A673 (cell line): ENCODE measurements around the gene ATP7B.

Experiments used
- EZH2 ChIP-seq: fragments of 200-600 bp; sonication (generic); IDR thresholded peaks from 2 replicates; pipeline ENCODE4 v1.6.1; 2017; ENCODE audit warnings: borderline replicate concordance, low read depth, mild to moderate bottlenecking, mixed read lengths, antibody characterized with exemption, low read length; ENCODE audit not compliant: poor library complexity, severe bottlenecking
- TF ChIP-seq, protein P1 (sequence below): fragments of 300-800, 200-600 bp; sonication (generic); conservative IDR thresholded peaks from 2 replicates; pipeline ENCODE4 v1.5.1; 2017; ENCODE audit warnings: low read depth, mild to moderate bottlenecking, antibody characterized with exemption, low read length, moderate library complexity, mixed read lengths

DNA sequence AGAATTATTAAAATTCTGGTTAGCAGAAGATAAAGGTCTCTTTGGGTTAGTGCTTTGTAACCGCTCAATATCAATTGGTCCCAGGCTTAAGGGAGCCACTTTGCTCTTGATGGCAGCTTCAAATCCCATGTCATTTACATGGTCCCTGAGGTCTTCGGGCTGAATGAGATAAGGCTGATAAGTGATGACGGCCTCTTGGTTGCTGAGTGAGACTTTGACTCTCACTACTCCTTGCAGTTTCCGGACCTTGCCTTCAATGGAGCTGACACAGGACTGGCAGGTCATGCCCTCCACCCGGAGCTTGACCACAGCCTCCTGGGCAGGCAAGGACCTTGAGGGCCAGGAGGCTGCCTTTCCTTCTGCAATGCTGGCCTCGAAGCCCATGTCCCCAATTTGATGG lies 36.8 kb downstream of the ATP7B start:
- TF ChIP-seq, protein P1, sequence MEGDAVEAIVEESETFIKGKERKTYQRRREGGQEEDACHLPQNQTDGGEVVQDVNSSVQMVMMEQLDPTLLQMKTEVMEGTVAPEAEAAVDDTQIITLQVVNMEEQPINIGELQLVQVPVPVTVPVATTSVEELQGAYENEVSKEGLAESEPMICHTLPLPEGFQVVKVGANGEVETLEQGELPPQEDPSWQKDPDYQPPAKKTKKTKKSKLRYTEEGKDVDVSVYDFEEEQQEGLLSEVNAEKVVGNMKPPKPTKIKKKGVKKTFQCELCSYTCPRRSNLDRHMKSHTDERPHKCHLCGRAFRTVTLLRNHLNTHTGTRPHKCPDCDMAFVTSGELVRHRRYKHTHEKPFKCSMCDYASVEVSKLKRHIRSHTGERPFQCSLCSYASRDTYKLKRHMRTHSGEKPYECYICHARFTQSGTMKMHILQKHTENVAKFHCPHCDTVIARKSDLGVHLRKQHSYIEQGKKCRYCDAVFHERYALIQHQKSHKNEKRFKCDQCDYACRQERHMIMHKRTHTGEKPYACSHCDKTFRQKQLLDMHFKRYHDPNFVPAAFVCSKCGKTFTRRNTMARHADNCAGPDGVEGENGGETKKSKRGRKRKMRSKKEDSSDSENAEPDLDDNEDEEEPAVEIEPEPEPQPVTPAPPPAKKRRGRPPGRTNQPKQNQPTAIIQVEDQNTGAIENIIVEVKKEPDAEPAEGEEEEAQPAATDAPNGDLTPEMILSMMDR: no peak
- no peak for TF ChIP-seq EZH2
